ENCODE data around the gene PITPNM3.
"Not testable (repeated sequence)": the region's sequence is repeated elsewhere in the genome, so short reads cannot be mapped to it uniquely, and the experiment has no call there.

- TF ChIP-seq, protein P1, sequence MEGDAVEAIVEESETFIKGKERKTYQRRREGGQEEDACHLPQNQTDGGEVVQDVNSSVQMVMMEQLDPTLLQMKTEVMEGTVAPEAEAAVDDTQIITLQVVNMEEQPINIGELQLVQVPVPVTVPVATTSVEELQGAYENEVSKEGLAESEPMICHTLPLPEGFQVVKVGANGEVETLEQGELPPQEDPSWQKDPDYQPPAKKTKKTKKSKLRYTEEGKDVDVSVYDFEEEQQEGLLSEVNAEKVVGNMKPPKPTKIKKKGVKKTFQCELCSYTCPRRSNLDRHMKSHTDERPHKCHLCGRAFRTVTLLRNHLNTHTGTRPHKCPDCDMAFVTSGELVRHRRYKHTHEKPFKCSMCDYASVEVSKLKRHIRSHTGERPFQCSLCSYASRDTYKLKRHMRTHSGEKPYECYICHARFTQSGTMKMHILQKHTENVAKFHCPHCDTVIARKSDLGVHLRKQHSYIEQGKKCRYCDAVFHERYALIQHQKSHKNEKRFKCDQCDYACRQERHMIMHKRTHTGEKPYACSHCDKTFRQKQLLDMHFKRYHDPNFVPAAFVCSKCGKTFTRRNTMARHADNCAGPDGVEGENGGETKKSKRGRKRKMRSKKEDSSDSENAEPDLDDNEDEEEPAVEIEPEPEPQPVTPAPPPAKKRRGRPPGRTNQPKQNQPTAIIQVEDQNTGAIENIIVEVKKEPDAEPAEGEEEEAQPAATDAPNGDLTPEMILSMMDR (IDR thresholded peaks at IDR 0.05): not testable (repeated sequence)
- TF ChIP-seq POLR2AphosphoS5 (IDR thresholded peaks at IDR 0.05); EP300 (IDR thresholded peaks at IDR 0.05; ENCODE audit: low read depth); POLR2A (IDR thresholded peaks at IDR 0.05): not testable (repeated sequence)
Observed at GRCh38 chr17:6482796-6483195, 73.6 kb downstream of the PITPNM3 start.

All from transverse colon (tissue), 4 donors.